ENCODE results near the gene ADGRL2.

DNA sequence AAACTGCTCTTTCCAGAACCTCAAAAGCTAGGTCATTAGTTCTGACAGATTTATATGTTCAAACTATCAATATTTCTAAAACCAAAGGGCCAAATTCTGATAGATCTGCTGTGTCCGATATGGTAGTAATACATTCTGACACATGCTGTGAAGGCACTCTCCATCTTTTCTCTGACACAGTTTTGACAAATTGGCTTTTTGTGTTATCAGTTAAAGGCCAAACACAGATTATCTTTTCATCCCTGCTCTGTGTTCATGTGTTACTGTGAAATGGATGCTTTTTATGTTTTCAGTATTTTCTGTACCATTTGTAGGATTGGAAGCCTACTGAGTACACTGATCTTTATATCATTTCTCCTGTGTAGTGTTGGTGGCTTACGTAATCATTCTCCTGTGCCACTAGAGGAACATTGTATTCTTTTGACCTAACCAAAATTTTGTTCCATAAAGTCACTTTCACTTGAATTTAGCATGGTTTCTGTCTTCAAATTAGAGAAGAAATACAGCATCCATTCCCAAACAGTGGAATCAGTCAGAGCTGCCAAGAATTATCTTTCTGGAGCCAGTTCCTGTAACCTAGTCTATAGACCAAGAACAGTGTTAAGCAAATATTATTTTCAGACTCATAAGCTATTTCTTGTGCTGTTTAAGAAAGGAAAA is 137.2 kb downstream of the ADGRL2 start:
- TF ChIP-seq, protein P1, sequence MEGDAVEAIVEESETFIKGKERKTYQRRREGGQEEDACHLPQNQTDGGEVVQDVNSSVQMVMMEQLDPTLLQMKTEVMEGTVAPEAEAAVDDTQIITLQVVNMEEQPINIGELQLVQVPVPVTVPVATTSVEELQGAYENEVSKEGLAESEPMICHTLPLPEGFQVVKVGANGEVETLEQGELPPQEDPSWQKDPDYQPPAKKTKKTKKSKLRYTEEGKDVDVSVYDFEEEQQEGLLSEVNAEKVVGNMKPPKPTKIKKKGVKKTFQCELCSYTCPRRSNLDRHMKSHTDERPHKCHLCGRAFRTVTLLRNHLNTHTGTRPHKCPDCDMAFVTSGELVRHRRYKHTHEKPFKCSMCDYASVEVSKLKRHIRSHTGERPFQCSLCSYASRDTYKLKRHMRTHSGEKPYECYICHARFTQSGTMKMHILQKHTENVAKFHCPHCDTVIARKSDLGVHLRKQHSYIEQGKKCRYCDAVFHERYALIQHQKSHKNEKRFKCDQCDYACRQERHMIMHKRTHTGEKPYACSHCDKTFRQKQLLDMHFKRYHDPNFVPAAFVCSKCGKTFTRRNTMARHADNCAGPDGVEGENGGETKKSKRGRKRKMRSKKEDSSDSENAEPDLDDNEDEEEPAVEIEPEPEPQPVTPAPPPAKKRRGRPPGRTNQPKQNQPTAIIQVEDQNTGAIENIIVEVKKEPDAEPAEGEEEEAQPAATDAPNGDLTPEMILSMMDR (IDR thresholded peaks at IDR 0.05): no peak
- TF ChIP-seq POLR2AphosphoS5 (IDR thresholded peaks at IDR 0.05): no peak
